K562 (cell line): ENCODE data around the gene ZNF740. TPM values are rescaled to one million over a fixed set of nuclear protein-coding genes. Genes with fewer than 3 reads are reported as not detected.

Experiments
- ATAC-seq: fragments of 200-7000 bp; cut with Tn5 transposase; 3 replicates; pipeline ENCODE4 v1.9.1; 2020; ENCODE audit warnings: moderate library complexity
- BruUV-seq: library from RNA; stranded (reverse); fragments of 400-500 nt; replicated peaks from 2 replicates; lab custom pipeline; 2021; lab: Mats Ljungman, UMichigan
- CTCF ChIA-PET: fragments of 300-600 bp; formaldehyde crosslinking; extraction: SDS; loops from one replicate; lab custom pipeline; 2021; ENCODE audit warnings: low intra/inter-chr PET ratio; lab: Yijun Ruan, JAX
- POLR2A ChIA-PET: fragments of 300-600, 350-650 bp; sonication (Branson Sonifier 250); formaldehyde crosslinking; extraction: SDS; loops from one replicate; lab custom pipeline; 2021; ENCODE audit warnings: antibody characterized with exemption, inconsistent platforms; lab: Yijun Ruan, JAX
- DNase-seq, 4 experiments: peaks; one replicate each; pipeline versions ENCODE4 v3.0.0 to v3.0.0-alpha.2; 2011 to 2018; ENCODE audit warnings: low spot score in 3 of 4, mixed read lengths in 3 of 4; ENCODE audit errors: extremely low read depth in 1 of 4
- FAIRE-seq: peaks from 2 replicates; lab custom pipeline; 2011; peaks lifted over from hg19 to GRCh38; lab: Jason Lieb, UNC
- H2AFZ ChIP-seq: 2 replicates; pipeline ENCODE4 v1.6.0; 2011; ENCODE audit warnings: low read depth, low read length, control low read depth, inconsistent platforms
- H3K27ac ChIP-seq: fragments of 200-600 bp; 3 replicates; pipeline ENCODE4 v1.8.0; 2011; ENCODE audit warnings: low read depth, mild to moderate bottlenecking, control low read depth, inconsistent platforms, low read length, moderate library complexity, mixed read lengths; ENCODE audit errors: extremely low read depth
- H3K27me3 ChIP-seq, 2 experiments: fragments of 300-600 bp in 1 of 2; 2 replicates in 1 of 2; 3 replicates in 1 of 2; pipeline versions ENCODE4 v1.6.0 to v1.8.0; 2011; ENCODE audit warnings: inconsistent platforms in 2 of 2, low read length in 2 of 2, mild to moderate bottlenecking in 1 of 2, mixed read lengths in 1 of 2, moderate library complexity in 1 of 2; ENCODE audit not compliant: control insufficient read depth in 2 of 2, insufficient read depth in 2 of 2
- H3K36me3 ChIP-seq: fragments of 300-600 bp; 3 replicates; pipeline ENCODE4 v1.8.0; 2011; ENCODE audit warnings: mild to moderate bottlenecking, low read length, inconsistent platforms; ENCODE audit not compliant: control insufficient read depth, insufficient read depth
- H3K4me1 ChIP-seq, 2 experiments: fragments of 200-600 bp in 1 of 2; replicated peaks in 1 of 2; 2 replicates in 1 of 2; 3 replicates in 1 of 2; pipeline versions ENCODE4 v1.5.1 to v1.8.0; 2011; ENCODE audit warnings: inconsistent platforms in 2 of 2, low read length in 2 of 2, mild to moderate bottlenecking in 1 of 2, mixed read lengths in 1 of 2, moderate library complexity in 1 of 2; ENCODE audit not compliant: control insufficient read depth in 2 of 2, insufficient read depth in 2 of 2
- H3K4me2 ChIP-seq: 2 replicates; pipeline ENCODE4 v1.6.1; 2011; ENCODE audit warnings: low read length, control low read depth, inconsistent platforms, mixed read lengths; ENCODE audit not compliant: insufficient read depth
- H3K4me3 ChIP-seq: fragments of 200-600 bp; sonication (generic), shearing (Covaris generic); 2 replicates; pipeline ENCODE4 v1.5.1; 2016; ENCODE audit warnings: control low read depth, inconsistent platforms
- H3K79me2 ChIP-seq: fragments of 200-600 bp; 3 replicates; pipeline ENCODE4 v1.8.0; 2011; ENCODE audit warnings: low read length, inconsistent platforms; ENCODE audit not compliant: control insufficient read depth, insufficient read depth
- H3K9ac ChIP-seq, 2 experiments: 2 replicates each; pipeline versions ENCODE4 v1.6.0 to v1.6.1; 2011; ENCODE audit warnings: low read depth in 2 of 2, low read length in 2 of 2, control low read depth in 1 of 2, inconsistent platforms in 1 of 2, mild to moderate bottlenecking in 1 of 2, mixed read lengths in 1 of 2; ENCODE audit not compliant: insufficient read depth in 1 of 2
- H3K9me1 ChIP-seq: one replicate; pipeline ENCODE4 v1.6.0; 2011; ENCODE audit warnings: inconsistent platforms, mild to moderate bottlenecking, low read length, moderate library complexity; ENCODE audit not compliant: control insufficient read depth, insufficient read depth
- H3K9me3 ChIP-seq: replicated peaks from 2 replicates; pipeline ENCODE4 v1.5.1; 2011; ENCODE audit warnings: low read depth, low read length, inconsistent platforms; ENCODE audit not compliant: control insufficient read depth, insufficient read depth
- H4K20me1 ChIP-seq: replicated peaks from 2 replicates; pipeline ENCODE4 v1.6.1; 2011; ENCODE audit warnings: low read length, inconsistent platforms, mixed read lengths; ENCODE audit not compliant: control insufficient read depth, insufficient read depth
- C11orf30 ChIP-seq: fragments of 450-650 bp; IDR thresholded peaks from 2 replicates; pipeline ENCODE4 v1.6.1; 2016; ENCODE audit warnings: low read depth, mild to moderate bottlenecking
- CTBP1 ChIP-seq: fragments of 450-650 bp; IDR thresholded peaks from 2 replicates; pipeline ENCODE4 v1.6.1; 2016; ENCODE audit warnings: borderline replicate concordance
- DDX20 ChIP-seq: fragments of 450-650 bp; IDR thresholded peaks from 2 replicates; pipeline ENCODE4 v1.6.1; 2016; ENCODE audit warnings: missing genetic modification characterization, low read depth, mild to moderate bottlenecking, missing compliant biosample characterization, moderate library complexity
- SOX6 ChIP-seq: fragments of 450-650 bp; IDR thresholded peaks from 2 replicates; pipeline ENCODE4 v1.6.1; 2014; ENCODE audit warnings: mild to moderate bottlenecking
- SREBF1 ChIP-seq: fragments of 150-350 bp; IDR thresholded peaks from 2 replicates; pipeline ENCODE4 v1.6.1; 2014; ENCODE audit warnings: antibody characterized with exemption, low read depth, low read length, borderline replicate concordance
- ZKSCAN8 ChIP-seq: fragments of 200-800 bp; sonication (Bioruptor generic); IDR thresholded peaks from 2 replicates; pipeline ENCODE4 v1.6.1; 2016; ENCODE audit warnings: missing genetic modification characterization, missing compliant biosample characterization
- ZNF561 ChIP-seq: fragments of 450-650 bp; formaldehyde crosslinking; conservative IDR thresholded peaks from 2 replicates; pipeline ENCODE4 v1.4.0; 2020; ENCODE audit warnings: mild to moderate bottlenecking, moderate library complexity
- WGBS: fragments of 100-300 bp; shearing (Covaris generic); methylation state at CpG from one replicate; pipeline ENCODE4 v1.1.6; 2016; ENCODE audit warnings: low coverage, mixed read lengths; ENCODE audit not compliant: insufficient coverage; ENCODE audit errors: missing lambda C conversion rate; 5-methylcytosine and 5-hydroxymethylcytosine counted together
- in situ Hi-C: fragments of 300-500 bp; cut with MboI; formaldehyde crosslinking; loops from 4 replicates; pipeline ENCODE4 v1.15.0; 2018; ENCODE audit warnings: inconsistent platforms, mixed read lengths
- intact Hi-C: fragments of 100-400 bp; cut with micrococcal nuclease; formaldehyde crosslinking; loops from 2 replicates; pipeline ENCODE4 v1.14.2; 2022
- polyA plus RNA-seq, 8 experiments: library from polyadenylated mRNA; depleted of rRNA in 4 of 8; stranded (reverse) in 5 of 8; unstranded in 3 of 8; fragments of >200 nt; fragmentation: Nextera tagmentation in 2 of 8; fragmentation: Illumina TruSeq in 1 of 8; extraction: Ambion mirVana in 2 of 8; extraction: Trizol in 1 of 8; gene quantifications; 2 replicates each; pipeline versions ENCODE4 v1.2.1 to v1.2.3, GENCODE V29; 2011 to 2014; ENCODE audit warnings: inconsistent platforms in 1 of 8, missing spikeins in 1 of 8
- total RNA-seq, 7 experiments: library from RNA; depleted of rRNA in 6 of 7; stranded (reverse); fragments of >200 nt in 6 of 7; fragmentation: Illumina TruSeq in 2 of 7; extraction: Trizol in 2 of 7; gene quantifications; 2 replicates each; pipeline versions ENCODE4 v1.2.1 to v1.2.3, GENCODE V29; 2011 to 2021; ENCODE audit warnings: low replicate concordance in 1 of 7
- TF ChIP-seq, protein P1 (sequence below): fragments of 250-450 bp; sonication (Bioruptor Pico); IDR thresholded peaks from 2 replicates; pipeline ENCODE4 v1.8.0; 2021; ENCODE audit warnings: moderate library complexity, mild to moderate bottlenecking, inconsistent platforms

ZNF740 gene
- total and polyA plus RNA-seq, 9 of the 15 experiments (the other 6 are each of a cell fraction or from before 2014, with no cell fraction given), result 0.57 to 46.4 (median 18.6) TPM

DNA sequence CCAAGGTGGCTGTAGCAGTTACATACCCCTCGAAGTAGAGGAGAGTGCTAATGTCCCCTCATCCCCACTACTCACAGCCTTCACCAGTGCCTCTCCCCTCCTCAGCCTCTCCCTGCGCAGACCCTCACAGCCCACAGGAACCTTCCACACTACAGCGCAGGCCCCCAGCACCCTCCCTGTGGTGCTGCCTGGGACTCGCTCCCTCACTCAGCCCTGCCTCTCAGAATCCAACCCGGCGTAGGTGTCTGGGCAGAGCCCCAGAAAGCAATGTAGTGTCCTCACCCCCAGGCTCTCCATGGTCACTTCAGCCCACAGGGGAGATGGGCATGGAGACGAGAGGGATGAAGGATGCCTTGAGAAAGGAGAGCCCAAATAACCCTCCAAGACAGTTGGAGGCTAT is 10.9 kb upstream of the ZNF740 start:
- no TSS peak for BruUV-seq
- ChIA-PET POLR2A (interaction anchor here (1.1 kb wide), 1 partner anchor 11 kb away, joined by 6 read pairs; the partner anchor contains the start of genes CSAD and ZNF740), CTCF (no interaction called here)
- peaks cover 11 to 22% of the 10 kb centered on the region in 2 experiments for H3K4me1 ChIP-seq
- peak overlapping the region in 1 of 2 experiments; percentile 68; a peak in 2 of 4 replicates for H3K9ac ChIP-seq
- no peak overlapping the region for H2AFZ ChIP-seq
- H3K27me3 ChIP-seq, result no peaks in the 10 kb centered on the region
- no peaks in the 10 kb centered on the region for H3K79me2 ChIP-seq
- in situ Hi-C loops, result no loop called here
- 75% methylated on average over 5 of the region's 7 CpGs for WGBS
- FAIRE-seq (no peak), DNase-seq (peak in 1 of 4 experiments; percentile 6)
- no peak overlapping the region for H3K27ac ChIP-seq
- H3K4me3 ChIP-seq, result no peak overlapping the region
- no peaks in the 10 kb centered on the region for H3K9me3 ChIP-seq
- no peaks in the 10 kb centered on the region for H3K9me1 ChIP-seq
- TF ChIP-seq, protein P1, sequence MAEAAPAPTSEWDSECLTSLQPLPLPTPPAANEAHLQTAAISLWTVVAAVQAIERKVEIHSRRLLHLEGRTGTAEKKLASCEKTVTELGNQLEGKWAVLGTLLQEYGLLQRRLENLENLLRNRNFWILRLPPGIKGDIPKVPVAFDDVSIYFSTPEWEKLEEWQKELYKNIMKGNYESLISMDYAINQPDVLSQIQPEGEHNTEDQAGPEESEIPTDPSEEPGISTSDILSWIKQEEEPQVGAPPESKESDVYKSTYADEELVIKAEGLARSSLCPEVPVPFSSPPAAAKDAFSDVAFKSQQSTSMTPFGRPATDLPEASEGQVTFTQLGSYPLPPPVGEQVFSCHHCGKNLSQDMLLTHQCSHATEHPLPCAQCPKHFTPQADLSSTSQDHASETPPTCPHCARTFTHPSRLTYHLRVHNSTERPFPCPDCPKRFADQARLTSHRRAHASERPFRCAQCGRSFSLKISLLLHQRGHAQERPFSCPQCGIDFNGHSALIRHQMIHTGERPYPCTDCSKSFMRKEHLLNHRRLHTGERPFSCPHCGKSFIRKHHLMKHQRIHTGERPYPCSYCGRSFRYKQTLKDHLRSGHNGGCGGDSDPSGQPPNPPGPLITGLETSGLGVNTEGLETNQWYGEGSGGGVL, result no peak
- TF ChIP-seq SREBF1 (no peak), ZNF561 (CRISPR knock-in tag) (no peak), SOX6 (no peak), ZKSCAN8 (CRISPR knock-in tag) (no peak), CTBP1 (no peak), C11orf30 (no peak), DDX20 (tag) (no peak)
- TF ChIP-seq, all 486 proteins: peak for 0
- no peaks in the 10 kb centered on the region for H4K20me1 ChIP-seq
- H3K36me3 ChIP-seq, result no peaks in the 10 kb centered on the region
- ATAC-seq, result no peak
- no peak overlapping the region for H3K4me2 ChIP-seq
- intact Hi-C loops, result no loop called here
